ENCODE measurements around the gene ANKK1. TPM values are rescaled to one million over a fixed set of nuclear protein-coding genes. Genes with fewer than 3 reads are reported as not detected.

The ANKK1 gene
- total RNA-seq, 1 donor from 2014 or later: not detected

DNA sequence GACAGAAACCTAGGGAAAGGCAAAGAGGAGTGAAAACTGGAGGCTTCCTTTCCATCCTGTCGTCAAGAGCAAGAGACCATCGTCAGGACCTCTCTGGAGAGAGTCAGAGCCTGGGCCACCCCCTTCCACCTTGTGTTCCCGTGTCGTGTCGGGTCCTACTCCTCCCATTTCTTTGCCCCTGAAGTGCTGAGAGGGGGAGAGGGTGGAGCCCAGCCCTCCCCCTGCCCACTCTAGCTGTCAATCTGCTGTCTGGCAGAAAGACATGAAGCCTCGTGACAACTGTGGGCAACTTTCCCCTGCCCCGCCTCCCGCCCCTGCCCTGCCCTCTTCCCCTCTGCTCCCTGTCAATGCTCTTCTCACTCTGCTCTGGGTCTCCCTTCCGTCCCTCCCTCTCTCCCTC lies 20.6 kb downstream of the ANKK1 start:
- no peak for DNase-seq (ENCODE audit: low read depth in 2 of 2)

DNA sequence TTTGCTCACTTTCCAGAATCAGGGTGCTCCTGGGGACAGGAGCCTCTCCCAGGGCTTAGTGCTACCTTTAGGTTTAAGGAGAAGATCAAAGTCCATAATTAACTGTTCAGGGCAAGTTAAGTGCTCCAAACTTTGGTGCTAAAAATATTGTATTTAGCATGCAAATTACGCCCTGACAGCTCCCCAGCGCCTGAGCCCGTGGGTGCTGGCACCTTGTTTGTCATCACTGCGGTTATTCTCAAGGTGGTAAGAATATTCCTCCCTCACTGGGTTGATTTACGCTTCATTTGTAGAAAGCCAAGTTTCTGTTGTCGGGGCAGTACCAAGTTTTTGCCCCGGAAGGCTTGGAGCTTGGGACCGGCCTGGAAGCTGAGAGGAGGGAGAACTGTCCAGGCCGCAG lies 21.3 kb downstream of the ANKK1 start:
- DNase-seq (ENCODE audit: low read depth in 2 of 2): no peak

DNA sequence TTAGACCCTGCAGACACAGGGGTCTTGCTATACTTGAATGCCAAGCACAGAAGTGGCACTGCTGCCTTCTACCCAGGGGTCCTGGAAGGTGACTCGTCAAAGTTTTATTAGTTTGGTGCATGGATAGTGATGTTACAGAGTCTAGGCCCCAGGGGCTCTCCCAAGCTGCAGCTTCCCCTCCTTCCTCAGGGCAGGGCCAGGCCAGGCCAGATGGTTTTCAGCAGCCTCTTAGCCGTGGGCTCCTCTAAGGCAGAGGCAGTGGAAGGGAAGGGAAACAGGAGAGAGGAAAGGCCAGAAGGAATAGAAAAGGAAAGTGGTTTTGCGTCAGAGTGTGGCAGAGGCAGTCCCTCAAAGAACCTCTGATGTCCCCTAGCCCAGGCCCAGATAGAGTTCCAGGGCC lies 21.9 kb downstream of the ANKK1 start:
- no peak for DNase-seq (ENCODE audit: low read depth in 2 of 2)

- no peak for DNase-seq (ENCODE audit: low read depth in 2 of 2)
Measured at GRCh38 chr11:113410414-113411135, 23.0 kb downstream of the ANKK1 start.

DNA sequence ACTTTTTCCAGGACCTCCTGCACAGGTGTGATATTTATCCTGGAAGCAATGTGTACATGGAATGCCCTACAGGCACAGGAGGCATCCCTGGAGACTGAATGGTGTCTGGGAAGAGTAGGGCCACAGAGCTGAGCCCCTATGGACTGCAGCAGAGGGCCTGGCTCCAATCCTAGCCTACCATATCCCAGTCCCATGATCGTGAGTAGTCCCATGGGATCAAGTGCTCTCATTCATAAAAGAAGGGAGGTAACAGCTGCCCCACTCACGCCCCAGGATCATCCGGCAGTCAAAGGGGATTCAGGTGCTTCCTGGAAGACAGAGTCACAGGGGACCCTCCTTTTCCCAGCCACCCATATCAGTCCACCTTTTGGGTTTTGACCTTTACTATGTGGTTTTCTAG lies 24.0 kb downstream of the ANKK1 start:
- DNase-seq (ENCODE audit: low read depth in 2 of 2): no peak

DNA sequence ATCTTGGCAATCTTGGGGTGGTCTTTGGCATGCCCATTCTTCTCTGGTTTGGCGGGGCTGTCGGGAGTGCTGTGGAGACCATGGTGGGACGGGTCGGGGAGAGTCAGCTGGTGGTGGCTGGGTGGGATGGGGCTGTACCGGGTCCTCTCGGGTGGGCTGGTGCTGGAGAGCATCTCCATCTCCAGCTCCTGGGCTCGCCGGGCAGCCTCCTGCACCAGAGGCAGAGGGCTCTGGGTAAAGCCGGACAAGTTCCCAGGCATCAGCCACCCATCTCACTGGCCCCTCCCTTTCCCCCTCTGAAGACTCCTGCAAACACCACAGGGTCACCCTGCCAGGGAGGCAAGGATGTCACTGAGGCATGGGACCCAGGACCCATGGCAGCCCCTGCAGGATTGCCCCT lies 25.1 kb downstream of the ANKK1 start:
- no peak for DNase-seq (ENCODE audit: low read depth in 2 of 2)

DNA sequence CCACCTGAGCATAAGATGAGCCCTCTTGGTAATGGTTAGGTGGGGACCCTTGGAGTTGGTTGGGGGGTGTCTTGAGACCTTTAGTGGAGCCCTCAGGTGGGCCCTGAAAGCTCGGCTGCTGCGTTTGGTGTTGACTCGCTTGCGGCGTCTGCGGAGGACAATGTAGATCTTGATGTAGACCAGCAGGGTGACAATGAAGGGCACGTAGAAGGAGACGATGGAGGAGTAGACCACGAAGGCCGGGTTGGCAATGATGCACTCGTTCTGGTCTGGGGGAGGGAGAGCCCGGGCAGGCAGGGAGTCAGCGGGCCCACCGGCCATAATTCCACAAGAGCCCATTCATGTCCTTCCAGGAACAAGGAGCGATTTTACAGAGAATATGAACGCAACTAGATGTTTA lies 27.8 kb downstream of the ANKK1 start:
- no peak for DNase-seq (ENCODE audit: low read depth in 2 of 2)

GRCh38 chr11:113417428-113417827 lies 29.8 kb downstream of the ANKK1 start:
- no peak for DNase-seq (ENCODE audit: low read depth in 2 of 2)

- DNase-seq (ENCODE audit: low read depth in 2 of 2): no peak
Measured at GRCh38 chr11:113419454-113420003, 31.9 kb downstream of the ANKK1 start.

GRCh38 chr11:113420808-113421207 lies 33.2 kb downstream of the ANKK1 start:
- no peak for DNase-seq (ENCODE audit: low read depth in 2 of 2)

DNA sequence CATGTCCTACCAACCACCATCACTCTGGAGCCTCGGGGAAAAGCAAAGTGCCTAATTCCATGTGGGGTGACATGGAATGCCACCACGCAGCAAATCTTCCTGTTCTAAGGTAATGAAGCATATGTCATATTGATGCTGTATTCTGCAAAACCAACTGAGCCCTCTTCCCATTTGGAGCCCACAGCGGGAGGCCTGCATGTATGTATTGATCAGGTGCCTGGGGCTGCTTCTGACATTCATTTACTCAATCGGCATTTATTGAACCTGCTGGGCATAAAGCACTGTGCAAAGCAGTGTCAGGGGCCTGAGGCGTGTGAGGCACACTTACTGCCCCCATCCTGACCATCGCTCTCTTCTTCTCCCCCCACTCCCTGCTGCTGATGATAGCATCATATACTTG lies 39.1 kb downstream of the ANKK1 start:
- no peak for DNase-seq (ENCODE audit: low read depth in 2 of 2)

GRCh38 chr11:113431746-113432145 lies 44.2 kb downstream of the ANKK1 start:
- DNase-seq (ENCODE audit: low read depth in 2 of 2): no peak

DNA sequence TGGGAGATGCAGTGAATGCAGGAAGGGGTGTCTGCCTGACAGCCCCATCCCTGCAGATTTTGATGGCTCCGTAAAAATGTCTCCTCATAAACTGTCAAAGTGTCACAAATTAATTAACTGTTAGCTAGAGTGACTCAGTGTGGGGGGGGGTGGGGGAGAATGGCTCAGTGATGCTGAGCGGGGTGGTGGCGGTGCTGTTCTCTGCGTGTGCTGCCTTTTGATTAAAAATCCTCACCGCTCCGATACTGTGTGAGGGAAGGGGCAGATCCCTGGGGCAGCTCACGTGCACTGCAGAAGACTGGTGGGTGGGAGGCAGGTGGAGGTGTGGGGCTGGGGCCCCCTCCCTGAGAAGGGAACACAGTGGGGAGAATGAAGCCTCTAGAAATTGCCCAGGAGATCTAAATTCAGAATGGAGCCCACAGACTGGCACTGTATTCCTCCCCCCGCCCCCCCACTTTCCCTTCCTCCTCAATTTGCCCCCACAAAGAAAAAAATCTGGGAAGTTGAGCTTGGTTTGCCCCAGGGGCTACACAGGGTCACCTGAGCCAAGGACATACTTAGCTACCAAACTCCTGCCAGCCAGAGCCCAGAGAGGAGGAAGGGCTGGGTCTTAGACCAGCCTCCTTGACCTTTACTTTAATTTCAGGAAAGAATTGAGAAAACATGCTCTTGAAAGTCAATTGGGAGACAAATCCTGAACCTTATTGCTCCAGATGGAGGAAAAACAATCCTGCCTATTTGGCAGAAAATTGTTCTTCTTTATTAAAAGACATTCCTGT lies 47.8 kb downstream of the ANKK1 start:
- no peak for DNase-seq (ENCODE audit: low read depth in 2 of 2)

GRCh38 chr11:113436672-113437252 lies 49.2 kb downstream of the ANKK1 start:
- DNase-seq (ENCODE audit: low read depth in 2 of 2): no peak

- DNase-seq (ENCODE audit: low read depth in 2 of 2): no peak
Measured at GRCh38 chr11:113440816-113441215, 53.2 kb downstream of the ANKK1 start.

DNA sequence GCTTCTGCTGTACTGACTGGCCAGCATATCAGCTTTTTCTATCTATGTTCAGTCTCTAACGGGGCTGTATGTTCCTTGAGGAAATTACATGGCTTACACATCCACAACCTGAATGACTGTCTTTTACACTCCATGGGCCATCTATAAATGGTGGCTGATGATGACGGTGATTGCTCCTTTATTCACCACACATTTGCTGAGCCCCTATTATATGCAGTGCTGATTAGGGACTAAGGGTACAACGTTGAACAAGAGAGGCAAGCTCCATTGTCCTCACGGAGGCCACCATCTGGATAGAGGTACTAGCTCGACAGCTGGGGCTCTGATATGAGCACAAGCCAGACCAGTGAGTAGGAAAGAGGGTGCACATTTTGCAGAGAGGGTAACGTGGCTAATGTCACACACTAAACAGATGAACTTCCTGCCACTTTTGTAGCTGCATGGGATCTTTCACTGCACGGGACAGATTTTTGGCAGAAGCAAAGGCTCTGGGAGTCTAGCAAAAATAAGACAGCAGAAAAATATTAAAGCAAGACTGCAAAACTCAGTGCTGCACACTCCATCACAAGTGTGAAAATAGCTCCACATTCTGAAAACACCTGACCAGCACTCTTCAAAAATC lies 57.0 kb downstream of the ANKK1 start:
- no peak for DNase-seq (ENCODE audit: low read depth in 2 of 2)

DNA sequence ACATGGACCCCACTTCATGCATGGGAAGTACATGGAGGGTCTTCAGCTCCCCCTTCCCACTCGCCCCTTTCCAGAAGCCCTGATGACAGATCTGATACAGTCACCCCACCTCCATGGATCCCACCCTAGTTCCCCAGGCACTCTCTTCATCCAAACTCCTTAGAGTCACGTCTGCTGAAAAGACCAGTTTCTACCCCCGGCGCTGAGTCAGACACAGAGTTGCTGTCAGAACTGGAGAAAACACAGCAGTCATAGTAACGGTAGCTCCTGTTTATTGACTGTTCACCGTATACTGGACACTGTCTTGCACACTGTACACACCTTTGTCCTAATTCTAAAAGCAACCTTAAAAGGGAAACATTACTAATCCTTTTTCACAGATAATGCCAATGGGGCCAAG lies 58.5 kb downstream of the ANKK1 start:
- no peak for DNase-seq (ENCODE audit: low read depth in 2 of 2)

GRCh38 chr11:113446938-113447337 lies 59.4 kb downstream of the ANKK1 start:
- DNase-seq (ENCODE audit: low read depth in 2 of 2): no peak

GRCh38 chr11:113447621-113448315 lies 60.2 kb downstream of the ANKK1 start:
- no peak for DNase-seq (ENCODE audit: low read depth in 2 of 2)

GRCh38 chr11:113448316-113448677 lies 60.7 kb downstream of the ANKK1 start:
- no peak for DNase-seq (ENCODE audit: low read depth in 2 of 2)

GRCh38 chr11:113449743-113450142 lies 62.2 kb downstream of the ANKK1 start:
- no peak for DNase-seq (ENCODE audit: low read depth in 2 of 2)
